Activated naive CD4-positive, alpha-beta T cell treated with Interleukin-2 at 50 U/mL for 16 hours (primary cell): ENCODE data around the gene SFXN1.
A peak's percentile ranks its signal among the peaks of the same experiment; 100 is the strongest.

ENCODE experiments used
- DNase-seq: peaks from one replicate; pipeline ENCODE4 v3.0.0-alpha.2; 2020

The SFXN1 gene

DNA sequence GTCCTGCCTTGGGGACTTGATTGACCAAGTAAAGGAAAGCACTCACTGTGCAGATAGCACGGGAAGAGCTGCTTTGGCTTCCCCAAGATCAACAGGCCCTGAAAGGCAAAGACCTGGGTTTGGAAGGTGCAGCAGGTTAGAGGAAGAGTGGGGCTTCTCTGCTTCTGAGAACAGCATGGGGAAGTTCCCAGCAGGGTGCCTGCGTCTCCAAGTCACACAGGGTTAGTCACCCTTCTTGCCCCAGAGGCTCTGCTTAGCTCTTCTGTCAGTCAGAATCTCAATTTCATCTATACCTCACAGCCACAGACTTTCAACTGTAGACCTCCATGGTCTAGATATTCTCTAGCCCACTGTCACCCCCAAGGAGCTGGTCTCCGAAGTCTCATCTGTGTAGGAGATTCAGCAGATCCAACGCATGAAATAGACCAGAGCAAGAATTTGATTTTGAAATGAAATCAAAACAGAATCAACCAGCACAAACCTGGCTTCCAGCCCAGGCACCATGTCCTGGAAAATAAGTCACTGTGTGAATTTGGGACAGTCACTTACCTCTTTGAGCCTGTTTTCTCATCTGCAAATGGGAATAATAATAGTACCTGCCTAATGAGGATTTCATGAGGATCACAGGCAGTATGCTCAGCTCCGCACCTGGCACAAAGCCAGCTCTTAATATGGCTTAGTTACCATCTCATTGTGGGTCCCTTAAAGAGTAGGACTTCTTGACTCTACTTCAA, 64.0 kb downstream of the SFXN1 start:
- peak; percentile 28 for DNase-seq

GRCh38 chr5:175542966-175543235, 64.5 kb downstream of the SFXN1 start:
- DNase-seq, result no peak

DNA sequence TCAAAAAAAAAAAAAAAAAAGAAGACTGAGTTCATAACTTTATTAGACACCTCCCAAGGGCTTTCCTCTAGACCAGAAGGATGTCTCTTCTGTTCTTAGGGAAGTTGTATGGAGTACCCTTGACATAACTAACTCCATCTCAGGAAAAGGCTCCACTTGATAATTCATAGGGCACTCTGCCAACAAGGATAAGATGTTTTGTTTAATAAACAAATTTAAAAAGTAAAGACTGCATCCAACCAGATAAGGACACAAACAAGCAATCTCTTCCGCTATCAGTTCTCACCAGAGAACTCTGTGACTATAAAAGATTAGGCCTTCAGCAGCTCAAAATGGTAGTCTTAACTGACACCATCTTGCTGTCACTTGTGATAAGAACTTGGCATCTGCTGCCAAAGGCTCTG, 65.8 kb downstream of the SFXN1 start:
- DNase-seq, result no peak

- no peak for DNase-seq
Observed at GRCh38 chr5:175544586-175544985, 66.2 kb downstream of the SFXN1 start.

GRCh38 chr5:175547842-175548241, 69.5 kb downstream of the SFXN1 start:
- DNase-seq, result no peak

GRCh38 chr5:175548626-175549311, 70.4 kb downstream of the SFXN1 start:
- no peak for DNase-seq

GRCh38 chr5:175550055-175550805, 71.9 kb downstream of the SFXN1 start:
- DNase-seq, result no peak

- DNase-seq, result no peak
Observed at GRCh38 chr5:175551266-175551665, 72.9 kb downstream of the SFXN1 start.

DNA sequence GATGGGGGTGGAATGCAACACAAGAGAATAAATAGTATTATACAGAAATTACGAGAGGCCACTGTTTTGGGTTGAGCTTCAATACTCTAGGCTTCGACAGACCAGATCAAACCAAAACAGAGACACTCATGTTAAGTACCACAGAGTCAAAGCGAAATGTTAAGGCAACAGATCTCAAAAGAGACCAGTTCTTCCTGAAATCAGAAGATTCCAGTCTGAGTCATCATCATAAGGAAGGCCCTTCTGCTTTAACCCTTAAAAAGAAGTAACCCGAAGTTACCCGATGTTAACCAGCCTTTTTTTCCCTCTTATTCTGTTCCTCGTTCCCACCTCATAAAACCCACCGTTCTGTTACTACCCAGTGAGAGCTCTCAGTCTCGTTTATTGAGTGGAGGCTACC, 75.9 kb downstream of the SFXN1 start:
- DNase-seq, result no peak

DNA sequence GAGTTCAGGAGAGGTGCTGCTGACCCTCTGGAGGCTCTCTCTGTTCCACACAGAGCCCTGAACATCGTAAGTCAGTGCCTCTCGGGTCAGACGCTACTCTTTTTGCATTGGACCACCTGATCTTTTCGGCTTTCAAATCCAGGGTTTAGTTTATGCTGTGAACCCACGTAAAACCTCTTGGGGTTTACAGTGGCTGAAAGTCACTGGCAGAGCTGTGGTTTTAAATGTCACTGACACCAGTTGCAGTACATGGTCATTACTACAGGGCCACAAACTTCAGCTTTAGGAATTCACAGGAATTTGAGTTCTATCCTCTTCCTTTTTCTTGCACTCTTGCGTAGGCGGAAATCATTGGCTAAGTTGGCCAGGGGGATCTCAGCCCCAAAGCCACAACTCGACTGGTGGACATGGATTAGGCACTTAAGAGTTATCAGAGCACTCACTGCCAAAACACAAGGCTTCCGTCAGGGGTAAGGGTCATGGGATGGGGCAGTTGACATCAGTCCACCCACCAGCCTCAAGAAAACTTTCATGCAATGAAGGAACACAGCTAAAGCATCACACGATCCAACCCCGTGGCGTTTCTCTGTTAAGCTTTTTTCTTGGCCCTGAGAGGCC, 76.9 kb downstream of the SFXN1 start:
- no peak for DNase-seq

DNA sequence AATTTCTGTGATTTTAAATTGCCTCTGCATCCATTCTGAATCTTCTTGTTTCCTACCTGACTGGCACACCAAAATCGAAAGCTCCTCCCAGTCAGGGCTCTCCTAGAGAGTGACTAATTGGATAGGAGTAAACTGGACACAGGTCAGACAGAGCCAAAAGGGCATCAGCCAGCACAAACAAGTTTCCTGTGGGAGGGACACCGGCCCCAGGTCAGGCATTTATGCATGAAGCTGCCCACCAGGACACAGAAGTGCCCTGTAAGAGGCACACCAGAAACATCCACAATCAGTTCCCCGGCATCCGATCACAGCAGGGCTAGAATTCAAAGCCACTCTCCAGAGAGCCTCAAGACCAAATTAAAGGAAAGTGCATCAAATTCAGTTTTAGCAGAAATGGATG, 78.4 kb downstream of the SFXN1 start:
- DNase-seq, result no peak

DNA sequence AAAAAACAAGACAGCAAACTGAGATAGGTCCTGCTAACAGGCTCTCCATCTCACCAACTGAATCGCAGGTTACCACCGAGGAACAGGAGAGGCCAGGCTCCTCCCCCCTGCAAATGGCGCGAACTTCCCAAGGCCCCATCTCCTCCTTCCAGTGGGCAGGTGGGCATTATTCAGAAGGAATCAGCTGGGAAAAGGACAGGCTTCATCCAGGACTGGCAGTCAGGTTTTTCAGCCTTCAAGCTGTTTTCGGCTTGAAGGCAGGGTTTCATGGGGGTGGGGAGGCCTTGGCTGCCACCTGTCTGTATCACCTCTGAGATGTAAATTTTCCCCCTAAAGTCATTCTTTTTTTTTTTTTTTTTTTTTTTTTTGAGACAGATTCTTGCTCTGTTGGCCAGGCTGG, 79.4 kb downstream of the SFXN1 start:
- DNase-seq, result no peak

DNA sequence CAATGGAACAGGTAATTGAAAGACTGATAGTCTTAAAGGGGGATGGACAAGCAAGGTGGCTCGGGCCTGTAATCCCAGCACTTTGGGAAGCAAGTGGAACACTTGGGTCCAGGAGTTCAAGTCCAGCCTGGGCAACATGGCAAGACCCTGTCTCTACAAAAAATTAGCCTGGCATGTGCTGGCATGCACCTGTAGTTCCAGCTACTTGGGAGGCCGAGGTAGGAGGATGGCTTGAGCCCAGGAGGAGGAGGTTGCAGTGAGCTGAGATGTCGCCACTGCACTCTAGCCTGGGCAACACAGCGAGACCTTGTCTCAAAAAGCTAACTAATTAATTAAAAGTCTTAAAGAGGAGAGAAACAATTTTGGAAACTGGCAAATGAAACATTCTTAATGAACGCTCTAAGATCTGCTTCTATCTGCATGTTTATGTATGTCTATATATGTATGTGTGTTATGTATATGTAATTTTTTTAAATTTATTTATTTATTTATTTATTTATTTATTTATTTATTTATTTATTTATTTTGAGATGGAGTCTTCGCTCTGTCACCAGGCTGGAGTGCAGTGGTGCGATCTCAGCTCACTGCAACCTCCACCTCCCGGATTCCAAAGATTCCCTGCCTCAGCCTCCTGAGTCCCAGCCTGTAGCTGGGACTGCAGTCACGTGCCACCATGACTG, 80.6 kb downstream of the SFXN1 start:
- DNase-seq, result no peak

GRCh38 chr5:175560011-175560410, 81.7 kb downstream of the SFXN1 start:
- DNase-seq, result no peak

DNA sequence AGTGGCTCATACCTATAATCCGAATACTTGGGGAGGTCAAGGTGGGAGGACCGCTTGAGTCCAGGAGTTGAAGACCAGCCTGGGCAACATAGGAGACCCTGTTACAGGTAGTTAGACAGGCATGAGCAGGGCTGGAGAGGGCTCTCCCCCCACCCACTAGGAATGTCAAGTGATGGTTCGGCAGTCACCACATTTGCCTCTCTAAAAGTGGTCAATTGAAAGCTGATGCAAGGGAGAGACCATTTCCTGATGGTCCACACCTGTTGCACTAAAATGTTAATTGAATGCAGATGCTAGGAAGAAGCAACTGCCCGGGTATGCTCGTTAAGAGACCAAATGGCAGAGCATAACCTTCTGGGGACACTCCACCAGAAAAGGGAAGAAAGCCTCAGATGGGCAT, 82.7 kb downstream of the SFXN1 start:
- no peak for DNase-seq

DNA sequence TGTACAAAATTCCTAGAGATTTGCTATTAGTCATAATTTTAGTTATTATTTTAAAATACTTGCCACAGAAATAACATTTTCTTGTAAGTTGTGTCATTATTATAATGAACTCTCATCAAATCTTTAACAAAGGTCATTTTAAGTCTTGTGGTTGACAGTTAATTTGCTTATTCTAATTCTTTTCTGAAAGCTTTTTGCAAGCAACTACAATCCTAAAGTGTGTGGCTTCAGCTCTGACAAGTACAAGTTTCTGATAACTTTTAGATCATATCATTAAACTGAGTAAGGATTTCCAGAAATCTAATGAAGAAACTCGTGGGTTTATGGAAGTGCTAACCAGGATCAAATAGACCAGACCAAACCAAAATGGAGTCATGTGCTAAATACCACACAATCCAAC, 86.4 kb downstream of the SFXN1 start:
- DNase-seq, result no peak

GRCh38 chr5:175566697-175567096, 88.3 kb downstream of the SFXN1 start:
- no peak for DNase-seq

- no peak for DNase-seq
Observed at GRCh38 chr5:175567954-175568353, 89.6 kb downstream of the SFXN1 start.

DNA sequence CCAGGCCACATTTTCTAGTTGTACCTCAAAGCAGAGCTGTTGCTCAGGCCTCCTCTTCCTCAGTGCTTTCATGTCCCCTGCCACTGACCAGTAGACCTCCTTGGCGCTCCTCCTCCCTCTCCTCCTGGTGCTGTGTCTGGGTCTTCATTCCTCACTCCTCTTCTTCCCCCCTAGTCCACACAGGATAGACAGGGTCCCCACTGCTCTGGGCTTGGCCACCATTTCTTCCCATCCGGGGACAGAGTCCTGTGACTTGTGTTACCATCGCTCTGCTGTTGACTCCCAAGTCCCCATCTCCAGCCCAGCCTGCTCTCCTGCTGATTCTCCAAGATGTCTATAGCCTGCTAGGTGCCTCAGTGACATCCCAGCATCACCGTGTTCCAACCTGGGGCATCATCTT, 91.3 kb downstream of the SFXN1 start:
- no peak for DNase-seq

- DNase-seq, result no peak
Observed at GRCh38 chr5:175572886-175573285, 94.5 kb downstream of the SFXN1 start.

DNA sequence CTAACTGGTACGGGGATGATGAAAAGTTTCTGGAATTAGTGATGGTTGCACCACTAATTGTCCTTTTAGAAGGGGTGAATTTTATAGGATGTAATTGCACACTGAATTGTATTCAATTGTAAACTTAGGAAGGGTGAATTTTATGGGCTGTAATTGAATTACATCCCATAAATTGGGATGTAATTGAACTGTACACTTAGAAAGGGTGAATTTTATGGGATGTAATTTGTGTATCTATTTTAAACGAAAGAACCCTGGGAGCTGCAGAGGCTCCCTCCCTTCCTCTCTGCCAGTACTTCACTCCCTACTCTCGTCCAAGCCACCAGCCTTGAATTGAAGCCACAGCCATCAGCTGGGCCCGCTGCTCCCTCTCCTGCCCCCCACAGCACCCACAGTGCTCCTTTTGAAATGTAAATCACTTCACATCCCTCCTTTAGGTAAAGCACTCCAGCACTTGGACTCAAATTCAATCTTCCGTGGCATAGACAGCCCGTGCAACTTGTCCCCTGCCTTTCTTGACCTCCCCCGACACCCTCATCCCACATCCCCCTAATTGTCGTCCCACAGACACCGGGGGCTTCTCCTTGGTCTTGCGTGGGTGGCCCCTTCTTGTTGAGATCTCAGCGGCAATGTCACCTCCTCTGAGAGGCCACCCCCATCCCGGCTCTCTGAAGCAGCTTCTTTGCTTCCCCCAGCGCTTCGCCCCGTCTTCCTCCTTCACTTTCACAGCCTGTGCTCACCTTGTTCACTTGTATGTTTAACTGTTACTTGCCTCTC, 95.3 kb downstream of the SFXN1 start:
- DNase-seq, result no peak

- DNase-seq, result no peak
Observed at GRCh38 chr5:175575301-175575700, 96.9 kb downstream of the SFXN1 start.
